ENCODE data around the gene NSG1. TPM values are rescaled to one million over a fixed set of nuclear protein-coding genes. Genes with fewer than 3 reads are reported as not detected.

The NSG1 gene
- total and polyA plus RNA-seq, 9 of the 15 experiments (the other 6 are each of a cell fraction or from before 2014, with no cell fraction given) = not detected

DNA sequence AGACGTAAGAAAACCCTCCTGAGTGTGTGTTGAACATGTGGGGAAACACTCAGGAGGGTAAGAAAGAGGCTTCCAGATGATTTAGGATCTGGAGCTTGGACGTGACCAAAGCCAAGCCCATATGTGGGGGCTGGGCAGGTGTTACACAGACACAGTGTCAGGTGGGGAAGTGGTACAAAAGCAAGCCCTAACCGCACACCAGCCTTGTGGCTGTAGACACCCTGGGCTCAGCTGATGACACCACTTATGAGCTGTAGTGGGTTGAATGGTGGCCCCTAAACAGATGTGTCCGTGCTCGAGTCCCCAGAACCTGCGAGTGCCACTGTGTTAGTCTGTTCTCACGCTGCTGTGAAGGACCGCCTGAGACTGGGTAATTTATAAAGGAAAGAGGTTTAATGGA is 25.0 kb upstream of the NSG1 start (continued):
- TF ChIP-seq SOX6 (IDR thresholded peaks at IDR 0.05) = no peak
- TF ChIP-seq, protein P1, sequence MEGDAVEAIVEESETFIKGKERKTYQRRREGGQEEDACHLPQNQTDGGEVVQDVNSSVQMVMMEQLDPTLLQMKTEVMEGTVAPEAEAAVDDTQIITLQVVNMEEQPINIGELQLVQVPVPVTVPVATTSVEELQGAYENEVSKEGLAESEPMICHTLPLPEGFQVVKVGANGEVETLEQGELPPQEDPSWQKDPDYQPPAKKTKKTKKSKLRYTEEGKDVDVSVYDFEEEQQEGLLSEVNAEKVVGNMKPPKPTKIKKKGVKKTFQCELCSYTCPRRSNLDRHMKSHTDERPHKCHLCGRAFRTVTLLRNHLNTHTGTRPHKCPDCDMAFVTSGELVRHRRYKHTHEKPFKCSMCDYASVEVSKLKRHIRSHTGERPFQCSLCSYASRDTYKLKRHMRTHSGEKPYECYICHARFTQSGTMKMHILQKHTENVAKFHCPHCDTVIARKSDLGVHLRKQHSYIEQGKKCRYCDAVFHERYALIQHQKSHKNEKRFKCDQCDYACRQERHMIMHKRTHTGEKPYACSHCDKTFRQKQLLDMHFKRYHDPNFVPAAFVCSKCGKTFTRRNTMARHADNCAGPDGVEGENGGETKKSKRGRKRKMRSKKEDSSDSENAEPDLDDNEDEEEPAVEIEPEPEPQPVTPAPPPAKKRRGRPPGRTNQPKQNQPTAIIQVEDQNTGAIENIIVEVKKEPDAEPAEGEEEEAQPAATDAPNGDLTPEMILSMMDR (IDR thresholded peaks at IDR 0.05 in 2 of 3, conservative IDR thresholded peaks at IDR 0.05 in 1 of 3; ENCODE audit: insufficient read depth in 2 of 3, low read depth in 1 of 3, low read length in 3 of 3) = no peak
- TF ChIP-seq, protein P2, sequence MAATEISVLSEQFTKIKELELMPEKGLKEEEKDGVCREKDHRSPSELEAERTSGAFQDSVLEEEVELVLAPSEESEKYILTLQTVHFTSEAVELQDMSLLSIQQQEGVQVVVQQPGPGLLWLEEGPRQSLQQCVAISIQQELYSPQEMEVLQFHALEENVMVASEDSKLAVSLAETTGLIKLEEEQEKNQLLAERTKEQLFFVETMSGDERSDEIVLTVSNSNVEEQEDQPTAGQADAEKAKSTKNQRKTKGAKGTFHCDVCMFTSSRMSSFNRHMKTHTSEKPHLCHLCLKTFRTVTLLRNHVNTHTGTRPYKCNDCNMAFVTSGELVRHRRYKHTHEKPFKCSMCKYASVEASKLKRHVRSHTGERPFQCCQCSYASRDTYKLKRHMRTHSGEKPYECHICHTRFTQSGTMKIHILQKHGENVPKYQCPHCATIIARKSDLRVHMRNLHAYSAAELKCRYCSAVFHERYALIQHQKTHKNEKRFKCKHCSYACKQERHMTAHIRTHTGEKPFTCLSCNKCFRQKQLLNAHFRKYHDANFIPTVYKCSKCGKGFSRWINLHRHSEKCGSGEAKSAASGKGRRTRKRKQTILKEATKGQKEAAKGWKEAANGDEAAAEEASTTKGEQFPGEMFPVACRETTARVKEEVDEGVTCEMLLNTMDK (IDR thresholded peaks at IDR 0.05; ENCODE audit: borderline replicate concordance, insufficient read depth, low read depth, low read length, poor library complexity, severe bottlenecking) = no peak
- TF ChIP-seq, protein P3, sequence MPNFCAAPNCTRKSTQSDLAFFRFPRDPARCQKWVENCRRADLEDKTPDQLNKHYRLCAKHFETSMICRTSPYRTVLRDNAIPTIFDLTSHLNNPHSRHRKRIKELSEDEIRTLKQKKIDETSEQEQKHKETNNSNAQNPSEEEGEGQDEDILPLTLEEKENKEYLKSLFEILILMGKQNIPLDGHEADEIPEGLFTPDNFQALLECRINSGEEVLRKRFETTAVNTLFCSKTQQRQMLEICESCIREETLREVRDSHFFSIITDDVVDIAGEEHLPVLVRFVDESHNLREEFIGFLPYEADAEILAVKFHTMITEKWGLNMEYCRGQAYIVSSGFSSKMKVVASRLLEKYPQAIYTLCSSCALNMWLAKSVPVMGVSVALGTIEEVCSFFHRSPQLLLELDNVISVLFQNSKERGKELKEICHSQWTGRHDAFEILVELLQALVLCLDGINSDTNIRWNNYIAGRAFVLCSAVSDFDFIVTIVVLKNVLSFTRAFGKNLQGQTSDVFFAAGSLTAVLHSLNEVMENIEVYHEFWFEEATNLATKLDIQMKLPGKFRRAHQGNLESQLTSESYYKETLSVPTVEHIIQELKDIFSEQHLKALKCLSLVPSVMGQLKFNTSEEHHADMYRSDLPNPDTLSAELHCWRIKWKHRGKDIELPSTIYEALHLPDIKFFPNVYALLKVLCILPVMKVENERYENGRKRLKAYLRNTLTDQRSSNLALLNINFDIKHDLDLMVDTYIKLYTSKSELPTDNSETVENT (CRISPR knock-in tag; IDR thresholded peaks at IDR 0.05) = no peak
- TF ChIP-seq, protein P4, sequence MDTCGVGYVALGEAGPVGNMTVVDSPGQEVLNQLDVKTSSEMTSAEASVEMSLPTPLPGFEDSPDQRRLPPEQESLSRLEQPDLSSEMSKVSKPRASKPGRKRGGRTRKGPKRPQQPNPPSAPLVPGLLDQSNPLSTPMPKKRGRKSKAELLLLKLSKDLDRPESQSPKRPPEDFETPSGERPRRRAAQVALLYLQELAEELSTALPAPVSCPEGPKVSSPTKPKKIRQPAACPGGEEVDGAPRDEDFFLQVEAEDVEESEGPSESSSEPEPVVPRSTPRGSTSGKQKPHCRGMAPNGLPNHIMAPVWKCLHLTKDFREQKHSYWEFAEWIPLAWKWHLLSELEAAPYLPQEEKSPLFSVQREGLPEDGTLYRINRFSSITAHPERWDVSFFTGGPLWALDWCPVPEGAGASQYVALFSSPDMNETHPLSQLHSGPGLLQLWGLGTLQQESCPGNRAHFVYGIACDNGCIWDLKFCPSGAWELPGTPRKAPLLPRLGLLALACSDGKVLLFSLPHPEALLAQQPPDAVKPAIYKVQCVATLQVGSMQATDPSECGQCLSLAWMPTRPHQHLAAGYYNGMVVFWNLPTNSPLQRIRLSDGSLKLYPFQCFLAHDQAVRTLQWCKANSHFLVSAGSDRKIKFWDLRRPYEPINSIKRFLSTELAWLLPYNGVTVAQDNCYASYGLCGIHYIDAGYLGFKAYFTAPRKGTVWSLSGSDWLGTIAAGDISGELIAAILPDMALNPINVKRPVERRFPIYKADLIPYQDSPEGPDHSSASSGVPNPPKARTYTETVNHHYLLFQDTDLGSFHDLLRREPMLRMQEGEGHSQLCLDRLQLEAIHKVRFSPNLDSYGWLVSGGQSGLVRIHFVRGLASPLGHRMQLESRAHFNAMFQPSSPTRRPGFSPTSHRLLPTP (IDR thresholded peaks at IDR 0.05; ENCODE audit: borderline replicate concordance, extremely low read depth, insufficient read length) = no peak
- TF ChIP-seq FOXJ3 (CRISPR knock-in tag; IDR thresholded peaks at IDR 0.05) = no peak
- TF ChIP-seq ZNF644 (tag; IDR thresholded peaks at IDR 0.05; ENCODE audit: low read depth) = no peak
- TF ChIP-seq ZNF282 (CRISPR knock-in tag; IDR thresholded peaks at IDR 0.05) = no peak
- TF ChIP-seq RBFOX2 (IDR thresholded peaks at IDR 0.05; ENCODE audit: low read depth, low read length) = no peak
- no peak for TF ChIP-seq YY1 (IDR thresholded peaks at IDR 0.05; ENCODE audit: borderline replicate concordance in 1 of 3, control insufficient read depth in 1 of 3, extremely low read depth in 1 of 3, insufficient read depth in 3 of 3, insufficient read length in 1 of 3, insufficient replicate concordance in 2 of 3, low read depth in 1 of 3, low read length in 2 of 3)
- no peak for TF ChIP-seq IFI16 (CRISPR knock-in tag; IDR thresholded peaks at IDR 0.05)
- no peak for TF ChIP-seq PHF20 (IDR thresholded peaks at IDR 0.05; ENCODE audit: partially characterized antibody)
